Mesendoderm (in vitro differentiated cells): ENCODE data around the gene MEIS2.
A peak's percentile ranks its signal among the peaks of the same experiment; 100 is the strongest.

ENCODE experiments used
- DNase-seq: peaks from one replicate; pipeline ENCODE4 v3.0.0; 2013
- H2AK5ac ChIP-seq: 2 replicates; pipeline ENCODE4 v1.6.1; 2013; ENCODE audit warnings: low read length, inconsistent platforms
- H2BK120ac ChIP-seq: 2 replicates; pipeline ENCODE4 v1.6.1; 2013; ENCODE audit warnings: low read depth, mild to moderate bottlenecking, low read length, moderate library complexity, mixed read lengths
- H2BK15ac ChIP-seq: replicated peaks from 2 replicates; pipeline ENCODE4 v1.6.1; 2013; ENCODE audit warnings: low read depth, mild to moderate bottlenecking, moderate library complexity
- H2BK5ac ChIP-seq: 2 replicates; pipeline ENCODE4 v1.6.1; 2013; ENCODE audit warnings: low read length, inconsistent platforms
- H3K18ac ChIP-seq: 2 replicates; pipeline ENCODE4 v1.6.1; 2013; ENCODE audit warnings: mild to moderate bottlenecking, low read length, mixed read lengths
- H3K23ac ChIP-seq: one replicate; pipeline ENCODE4 v1.6.1; 2013; ENCODE audit warnings: low read length
- H3K27ac ChIP-seq: 2 replicates; pipeline ENCODE4 v1.5.1; 2013; ENCODE audit warnings: low read depth, mild to moderate bottlenecking, inconsistent platforms, low read length, moderate library complexity
- H3K27me3 ChIP-seq: 2 replicates; pipeline ENCODE4 v1.6.1; 2013; ENCODE audit warnings: low read length, control low read depth, mild to moderate bottlenecking, inconsistent platforms; ENCODE audit not compliant: insufficient read depth, poor library complexity
- H3K36me3 ChIP-seq: 2 replicates; pipeline ENCODE4 v1.6.1; 2013; ENCODE audit warnings: low read length, inconsistent platforms; ENCODE audit not compliant: control insufficient read depth, insufficient read depth
- H3K4ac ChIP-seq: one replicate; pipeline ENCODE4 v1.6.1; 2013; ENCODE audit warnings: low read depth, mild to moderate bottlenecking, low read length, moderate library complexity
- H3K4me1 ChIP-seq: 2 replicates; pipeline ENCODE4 v1.6.1; 2013; ENCODE audit warnings: low read depth, low read length, inconsistent platforms; ENCODE audit not compliant: control insufficient read depth
- H3K4me2 ChIP-seq: 2 replicates; pipeline ENCODE4 v1.6.1; 2013; ENCODE audit warnings: low read length
- H3K4me3 ChIP-seq: 2 replicates; pipeline ENCODE4 v1.5.1; 2013; ENCODE audit warnings: mild to moderate bottlenecking, low read length
- H3K56ac ChIP-seq: one replicate; pipeline ENCODE4 v1.6.1; 2013; ENCODE audit warnings: low read length
- H3K79me1 ChIP-seq: 2 replicates; pipeline ENCODE4 v1.6.1; 2013; ENCODE audit warnings: low read length, inconsistent platforms
- H3K79me2 ChIP-seq: 2 replicates; pipeline ENCODE4 v1.6.1; 2013; ENCODE audit warnings: mild to moderate bottlenecking, low read length; ENCODE audit not compliant: control insufficient read depth, insufficient read depth
- H3K9ac ChIP-seq: 2 replicates; pipeline ENCODE4 v1.6.1; 2013; ENCODE audit warnings: low read length, inconsistent platforms
- H4K5ac ChIP-seq: one replicate; pipeline ENCODE4 v1.6.1; 2013; ENCODE audit warnings: low read length
- H4K8ac ChIP-seq: one replicate; pipeline ENCODE4 v1.6.1; 2013; ENCODE audit warnings: low read depth, mild to moderate bottlenecking, control low read depth, low read length, moderate library complexity
- WGBS: extraction: QIAGEN DNeasy Blood & Tissue Kit; methylation state at CpG from one replicate; pipeline ENCODE4 v1.1.7; 2013; ENCODE audit warnings: low lambda C conversion rate, missing lambda C conversion rate; ENCODE audit not compliant: insufficient coverage; ENCODE audit errors: extremely low coverage; 5-methylcytosine and 5-hydroxymethylcytosine counted together

The MEIS2 gene

GRCh38 chr15:37028625-37029296 lies 71.6 kb downstream of the MEIS2 start:
- H2BK15ac ChIP-seq = no peak overlapping the region
- H3K79me2 ChIP-seq = no peaks in the 10 kb centered on the region
- no CpG with 5 or more reads among the region's 4 CpGs for WGBS
- no peak overlapping the region for H3K4me3 ChIP-seq
- no peak overlapping the region for H2AK5ac ChIP-seq
- no peak overlapping the region for H3K18ac ChIP-seq
- no peaks in the 10 kb centered on the region for H3K79me1 ChIP-seq
- peaks cover 5% of the 10 kb centered on the region for H3K4me1 ChIP-seq
- no peak overlapping the region for H4K8ac ChIP-seq
- H4K5ac ChIP-seq = no peak overlapping the region
- no peaks in the 10 kb centered on the region for H3K36me3 ChIP-seq
- no peak overlapping the region for H3K27ac ChIP-seq
- no peak overlapping the region for H3K9ac ChIP-seq
- no peak for DNase-seq
- H3K56ac ChIP-seq = no peak overlapping the region
- no peak overlapping the region for H2BK5ac ChIP-seq
- H2BK120ac ChIP-seq = no peak overlapping the region
- H3K4ac ChIP-seq = no peak overlapping the region
- no peak overlapping the region for H3K4me2 ChIP-seq
- H3K27me3 ChIP-seq = peaks cover 2% of the 10 kb centered on the region
- no peak overlapping the region for H3K23ac ChIP-seq

GRCh38 chr15:37020852-37021251 lies 79.5 kb downstream of the MEIS2 start:
- H3K36me3 ChIP-seq = no peaks in the 10 kb centered on the region
- peaks cover 2% of the 10 kb centered on the region for H3K4me1 ChIP-seq
- H2AK5ac ChIP-seq = no peak overlapping the region
- H3K9ac ChIP-seq = no peak overlapping the region
- H3K4ac ChIP-seq = no peak overlapping the region
- H3K79me2 ChIP-seq = no peaks in the 10 kb centered on the region
- H4K5ac ChIP-seq = no peak overlapping the region
- H3K27ac ChIP-seq = no peak overlapping the region
- H3K23ac ChIP-seq = no peak overlapping the region
- no peaks in the 10 kb centered on the region for H3K79me1 ChIP-seq
- no peak overlapping the region for H3K56ac ChIP-seq
- H2BK120ac ChIP-seq = no peak overlapping the region
- H3K18ac ChIP-seq = no peak overlapping the region
- no peak overlapping the region for H2BK15ac ChIP-seq
- H3K27me3 ChIP-seq = peaks cover 2% of the 10 kb centered on the region
- no peak overlapping the region for H4K8ac ChIP-seq
- no peak for DNase-seq
- H3K4me3 ChIP-seq = no peak overlapping the region
- H3K4me2 ChIP-seq = no peak overlapping the region
- H2BK5ac ChIP-seq = no peak overlapping the region

GRCh38 chr15:37019479-37020433 lies 80.6 kb downstream of the MEIS2 start:
- Histone ChIP-seq H3K36me3 (no peaks in the 10 kb centered on the region), H3K4me1 (peaks cover 2% of the 10 kb centered on the region), H3K4ac (no peak overlapping the region), H3K27me3 (no peaks in the 10 kb centered on the region), H2BK5ac (peak overlapping the region; percentile 57), H3K56ac (peak overlapping the region; percentile 54), H2AK5ac (no peak overlapping the region), H3K79me2 (no peaks in the 10 kb centered on the region), H2BK120ac (no peak overlapping the region), H3K27ac (peak overlapping the region; percentile 15), H2BK15ac (no peak overlapping the region), H3K18ac (peak overlapping the region; percentile 44), H3K23ac (no peak overlapping the region), H4K8ac (no peak overlapping the region), H3K9ac (no peak overlapping the region), H3K4me3 (no peak overlapping the region), H3K79me1 (no peaks in the 10 kb centered on the region), H3K4me2 (no peak overlapping the region), H4K5ac (no peak overlapping the region)
- WGBS = no CpG with 5 or more reads among the region's 18 CpGs
- no peak for DNase-seq

- Histone ChIP-seq H3K4me3 (no peak overlapping the region), H2BK120ac (no peak overlapping the region), H3K9ac (no peak overlapping the region), H3K4me2 (no peak overlapping the region), H2BK5ac (peak overlapping the region; percentile 10), H3K27ac (no peak overlapping the region), H4K5ac (no peak overlapping the region), H3K4me1 (peaks cover 2% of the 10 kb centered on the region), H3K27me3 (no peaks in the 10 kb centered on the region), H2BK15ac (no peak overlapping the region), H3K36me3 (no peaks in the 10 kb centered on the region), H2AK5ac (no peak overlapping the region), H3K18ac (no peak overlapping the region), H3K79me2 (no peaks in the 10 kb centered on the region), H3K23ac (no peak overlapping the region), H3K4ac (no peak overlapping the region), H4K8ac (no peak overlapping the region), H3K56ac (no peak overlapping the region), H3K79me1 (no peaks in the 10 kb centered on the region)
- WGBS = no CpG with 5 or more reads among the region's 11 CpGs
- no peak for DNase-seq
These were observed 83.2 kb downstream of the MEIS2 start for GRCh38 chr15:37017031-37017625.

- Histone ChIP-seq H2BK120ac (no peak overlapping the region), H2BK5ac (no peak overlapping the region), H3K4me3 (no peak overlapping the region), H3K56ac (no peak overlapping the region), H3K27me3 (no peaks in the 10 kb centered on the region), H3K4me1 (peaks cover 2% of the 10 kb centered on the region), H4K8ac (no peak overlapping the region), H3K4me2 (no peak overlapping the region), H3K4ac (no peak overlapping the region), H3K23ac (no peak overlapping the region), H2BK15ac (no peak overlapping the region), H3K36me3 (no peaks in the 10 kb centered on the region), H3K18ac (no peak overlapping the region), H4K5ac (no peak overlapping the region), H3K9ac (no peak overlapping the region), H3K27ac (no peak overlapping the region), H2AK5ac (no peak overlapping the region), H3K79me2 (no peaks in the 10 kb centered on the region), H3K79me1 (no peaks in the 10 kb centered on the region)
- WGBS = no CpG with 5 or more reads among the region's 7 CpGs
- DNase-seq = no peak
These were observed 84.1 kb downstream of the MEIS2 start for GRCh38 chr15:37016231-37016630.
